A549 (cell line): ENCODE results near the gene A4GALT. TPM values are rescaled to one million over a fixed set of nuclear protein-coding genes. Genes with fewer than 3 reads are reported as not detected.

Source experiments
- ATAC-seq, 2 experiments: fragments of 200-7000 bp in 1 of 2; fragments of >200 bp in 1 of 2; cut with Nextera tagmentation in 1 of 2; cut with Tn5 transposase in 1 of 2; 3 replicates each; pipeline versions ENCODE4 v1.8.0 to v1.9.1; 2018 to 2020; ENCODE audit warnings: mild to moderate bottlenecking in 1 of 2, moderate library complexity in 1 of 2
- CTCF ChIA-PET: fragments of 300-600 bp; sonication (Branson Sonifier 250); formaldehyde crosslinking; extraction: SDS; loops from one replicate; lab custom pipeline; 2021; ENCODE audit warnings: antibody characterized with exemption, inconsistent platforms; lab: Yijun Ruan, JAX
- POLR2A ChIA-PET: fragments of 350-600 bp; formaldehyde crosslinking; extraction: SDS; loops from one replicate; lab custom pipeline; 2021; ENCODE audit warnings: antibody characterized with exemption, inconsistent platforms; lab: Yijun Ruan, JAX
- DNase-seq, 2 experiments: peaks; one replicate each; pipeline versions ENCODE4 v3.0.0 to v3.0.0-alpha.2; 2011 to 2016; ENCODE audit warnings: low read depth in 1 of 2, low spot score in 1 of 2
- FAIRE-seq: peaks from 2 replicates; lab custom pipeline; 2011; peaks lifted over from hg19 to GRCh38; lab: Jason Lieb, UNC
- H3K27ac ChIP-seq, 2 experiments: fragments of >200 bp; sonication (Bioruptor Twin); formaldehyde crosslinking; 3 replicates each; pipeline ENCODE4 v1.5.1; 2016 to 2017
- H3K4me1 ChIP-seq: fragments of >200 bp; sonication (Bioruptor Twin); formaldehyde crosslinking; 3 replicates; pipeline ENCODE4 v1.6.1; 2016
- H3K4me2 ChIP-seq: fragments of >200 bp; sonication (Bioruptor Twin); formaldehyde crosslinking; 3 replicates; pipeline ENCODE4 v1.6.1; 2016
- H3K4me3 ChIP-seq: fragments of >200 bp; sonication (Bioruptor Twin); formaldehyde crosslinking; 3 replicates; pipeline ENCODE4 v1.5.1; 2016
- H3K9me3 ChIP-seq: fragments of >200 bp; sonication (Bioruptor Twin); formaldehyde crosslinking; 3 replicates; pipeline ENCODE4 v1.6.1; 2016
- CBX2 ChIP-seq: fragments of 200-600 bp; sonication (generic); IDR thresholded peaks from 2 replicates; pipeline ENCODE4 v1.6.1; 2016; ENCODE audit warnings: low read depth, mild to moderate bottlenecking, borderline replicate concordance
- CBX8 ChIP-seq: fragments of 200-600 bp; sonication (generic); IDR thresholded peaks from 2 replicates; pipeline ENCODE4 v1.6.1; 2016
- CHD4 ChIP-seq: fragments of 200-600 bp; sonication (generic); IDR thresholded peaks from 2 replicates; pipeline ENCODE4 v1.6.1; 2016; ENCODE audit warnings: antibody characterized with exemption, mild to moderate bottlenecking, borderline replicate concordance
- EHMT2 ChIP-seq: fragments of 200-600 bp; sonication (generic); IDR thresholded peaks from 2 replicates; pipeline ENCODE4 v1.6.1; 2016; ENCODE audit warnings: antibody characterized with exemption, low read depth, mild to moderate bottlenecking, moderate library complexity
- ESRRA ChIP-seq: fragments of 150-350 bp; IDR thresholded peaks from 2 replicates; pipeline ENCODE4 v1.6.1; 2014; ENCODE audit warnings: mild to moderate bottlenecking, low read length, borderline replicate concordance
- FOSB ChIP-seq: fragments of 250-450 bp; sonication (Bioruptor Pico); IDR thresholded peaks from 2 replicates; pipeline ENCODE4 v1.5.0; 2020; ENCODE audit warnings: mild to moderate bottlenecking, moderate library complexity
- HOXA7 ChIP-seq: fragments of 250-450 bp; sonication (Bioruptor Pico); IDR thresholded peaks from 2 replicates; pipeline ENCODE4 v1.5.0; 2020; ENCODE audit warnings: mild to moderate bottlenecking, moderate library complexity
- HOXB13 ChIP-seq: fragments of 250-450 bp; sonication (Bioruptor Pico); IDR thresholded peaks from 2 replicates; pipeline ENCODE4 v1.5.0; 2020; ENCODE audit warnings: low read depth, mild to moderate bottlenecking, moderate library complexity
- HOXB5 ChIP-seq: fragments of 250-450 bp; sonication (Bioruptor Pico); IDR thresholded peaks from 2 replicates; pipeline ENCODE4 v1.5.0; 2020; ENCODE audit warnings: mild to moderate bottlenecking, moderate library complexity
- MAZ ChIP-seq: fragments of 150-350 bp; IDR thresholded peaks from 2 replicates; pipeline ENCODE4 v1.6.1; 2014; ENCODE audit warnings: antibody characterized with exemption, low read depth, low read length, borderline replicate concordance
- NPAS2 ChIP-seq: fragments of 250-450 bp; sonication (Bioruptor Pico); IDR thresholded peaks from 2 replicates; pipeline ENCODE4 v1.8.0; 2022; ENCODE audit warnings: mild to moderate bottlenecking, moderate library complexity, borderline replicate concordance
- NR3C1 ChIP-seq: fragments of >200 bp; sonication (Bioruptor Twin); formaldehyde crosslinking; IDR thresholded peaks from 3 replicates; pipeline ENCODE4 v1.6.1; 2017
- POLR2A ChIP-seq: IDR thresholded peaks from 2 replicates; pipeline ENCODE4 v1.6.1; 2012; ENCODE audit warnings: mild to moderate bottlenecking, low read length
- POLR2AphosphoS2 ChIP-seq: conservative IDR thresholded peaks from 2 replicates; pipeline ENCODE4 v1.6.1; 2012; ENCODE audit warnings: low read length, improper control_type of control experiment, inconsistent platforms
- RARB ChIP-seq: fragments of 250-450 bp; sonication (Bioruptor Pico); IDR thresholded peaks from 2 replicates; pipeline ENCODE4 v1.8.0; 2021; ENCODE audit warnings: mild to moderate bottlenecking, moderate library complexity
- RFX5 ChIP-seq: fragments of 450-650 bp; IDR thresholded peaks from 2 replicates; pipeline ENCODE4 v1.7.1; 2014; ENCODE audit warnings: antibody characterized with exemption, mild to moderate bottlenecking, moderate library complexity
- RNF2 ChIP-seq: fragments of 200-600 bp; sonication (generic); IDR thresholded peaks from 2 replicates; pipeline ENCODE4 v1.6.1; 2016; ENCODE audit warnings: low read depth, mild to moderate bottlenecking, antibody characterized with exemption, moderate library complexity, borderline replicate concordance
- SMC3 ChIP-seq: fragments of >200 bp; sonication (Bioruptor Twin); formaldehyde crosslinking; IDR thresholded peaks from 3 replicates; pipeline ENCODE4 v1.6.1; 2018; ENCODE audit warnings: inconsistent platforms
- SREBF2 ChIP-seq: fragments of 450-650 bp; IDR thresholded peaks from 2 replicates; pipeline ENCODE4 v1.6.1; 2014; ENCODE audit warnings: mild to moderate bottlenecking, moderate library complexity
- TFCP2L1 ChIP-seq: fragments of 250-450 bp; sonication (Bioruptor Pico); IDR thresholded peaks from 2 replicates; pipeline ENCODE4 v1.5.0; 2021; ENCODE audit warnings: mild to moderate bottlenecking
- ZC3H11A ChIP-seq: fragments of 450-650 bp; IDR thresholded peaks from 2 replicates; pipeline ENCODE4 v1.6.1; 2014; ENCODE audit warnings: antibody characterized with exemption, mild to moderate bottlenecking
- ZFP36 ChIP-seq: fragments of 450-650 bp; IDR thresholded peaks from 2 replicates; pipeline ENCODE4 v1.6.1; 2014; ENCODE audit warnings: borderline replicate concordance; ENCODE audit not compliant: partially characterized antibody
- WGBS: methylation state at CpG from one replicate; pipeline ENCODE4 v1.1.6; 2017; ENCODE audit errors: missing lambda C conversion rate; 5-methylcytosine and 5-hydroxymethylcytosine counted together
- polyA plus RNA-seq, 4 experiments: library from polyadenylated mRNA; depleted of rRNA in 3 of 4; stranded (reverse); fragments of >200 nt; fragmentation: RNase III in 1 of 4; extraction: RNeasy Plus Mini Kit Qiagen cat#74134 plus additional on column Dnase treatment in 1 of 4; gene quantifications; 2 replicates in 3 of 4; 3 replicates in 1 of 4; pipeline ENCODE4 v1.2.3, GENCODE V29; 2011 to 2017
- TF ChIP-seq, protein P1 (sequence below): fragments of >200 bp; sonication (Bioruptor Twin); formaldehyde crosslinking; IDR thresholded peaks from 3 replicates; pipeline ENCODE4 v1.6.1; 2016
- TF ChIP-seq, protein P2 (sequence below): IDR thresholded peaks from 2 replicates; pipeline ENCODE4 v1.6.1; 2012
- TF ChIP-seq, protein P3 (sequence below): IDR thresholded peaks from 2 replicates; pipeline ENCODE4 v1.6.1; 2012; ENCODE audit warnings: low read depth, borderline replicate concordance
- TF ChIP-seq, protein P4 (sequence below): fragments of 250-450 bp; sonication (Bioruptor Pico); IDR thresholded peaks from 2 replicates; pipeline ENCODE4 v1.5.0; 2021; ENCODE audit warnings: mild to moderate bottlenecking, moderate library complexity, borderline replicate concordance
- TF ChIP-seq, protein P5 (sequence below): fragments of 450-650 bp; IDR thresholded peaks from 2 replicates; pipeline ENCODE4 v1.6.1; 2014; ENCODE audit warnings: antibody characterized with exemption

Gene A4GALT
- polyA plus RNA-seq, 2 of the 4 experiments (the other 2 are of a cell fraction): 5.1 to 7.8 TPM

DNA sequence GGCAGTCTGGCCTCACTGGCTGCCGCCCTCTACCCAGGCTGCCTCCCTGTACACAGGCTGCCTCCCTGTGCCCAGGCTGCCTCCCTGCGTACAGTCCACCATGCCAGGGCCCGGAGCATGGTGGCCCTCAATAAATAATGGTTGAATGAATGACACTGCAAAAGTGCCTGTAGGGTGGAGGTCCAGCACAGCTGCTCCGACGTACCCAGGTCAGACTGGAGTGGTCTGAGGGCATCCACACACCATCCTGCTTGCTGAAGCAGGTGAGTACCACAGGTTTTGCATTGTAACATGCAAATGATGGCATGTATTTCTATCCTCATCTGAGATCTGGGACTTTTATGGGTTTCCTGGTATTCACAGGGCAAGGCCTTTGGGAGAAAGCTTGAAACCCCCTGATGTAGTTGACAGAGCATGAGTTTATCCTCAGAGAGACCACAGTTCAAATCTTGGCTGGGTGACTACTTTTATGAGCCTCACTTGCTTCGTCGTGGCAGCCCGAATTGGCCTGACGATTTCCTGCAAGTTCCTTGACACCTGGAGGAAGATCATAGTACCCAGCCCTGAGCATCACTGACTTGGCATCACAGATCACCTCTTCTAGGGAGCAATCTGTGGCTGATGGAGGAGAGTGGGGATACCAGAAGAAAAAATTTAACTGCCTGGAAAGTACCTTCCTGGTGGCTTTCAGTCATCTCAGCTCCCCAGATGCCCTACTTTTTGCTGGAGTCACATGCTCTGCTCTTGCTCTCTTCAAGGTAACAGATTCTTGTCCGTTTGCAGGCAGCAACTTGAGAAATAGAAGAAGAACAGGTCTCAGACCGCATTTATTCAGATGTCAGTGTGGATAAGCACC, 55.5 kb downstream of the A4GALT start:
- H3K4me2 ChIP-seq: no peak overlapping the region
- ATAC-seq (no peak), FAIRE-seq (no peak), DNase-seq (no peak)
- WGBS: 84% methylated on average over 10 of the region's 11 CpGs
- H3K4me3 ChIP-seq: no peak overlapping the region
- no peaks in the 10 kb centered on the region for H3K4me1 ChIP-seq
- CTCF ChIA-PET: interaction anchor here (0.9 kb wide), 1 partner anchor 117 kb away, joined by 4 read pairs; no protein-coding TSS in a partner anchor
- peak overlapping the region in 1 of 2 experiments; percentile 37; a peak in 1 of 6 replicates for H3K27ac ChIP-seq
- POLR2A ChIA-PET: no interaction called here
- TF ChIP-seq EHMT2 (no peak), RFX5 (no peak), RNF2 (no peak), ZFP36 (no peak), FOSB (CRISPR knock-in tag) (no peak), POLR2A (no peak), POLR2AphosphoS2 (no peak), ESRRA (no peak), TFCP2L1 (CRISPR knock-in tag) (no peak), HOXB13 (CRISPR knock-in tag) (no peak), MAZ (no peak), NPAS2 (CRISPR knock-in tag) (no peak), CHD4 (no peak), SREBF2 (no peak), SMC3 (no peak), ZC3H11A (no peak)
- TF ChIP-seq, protein P1, sequence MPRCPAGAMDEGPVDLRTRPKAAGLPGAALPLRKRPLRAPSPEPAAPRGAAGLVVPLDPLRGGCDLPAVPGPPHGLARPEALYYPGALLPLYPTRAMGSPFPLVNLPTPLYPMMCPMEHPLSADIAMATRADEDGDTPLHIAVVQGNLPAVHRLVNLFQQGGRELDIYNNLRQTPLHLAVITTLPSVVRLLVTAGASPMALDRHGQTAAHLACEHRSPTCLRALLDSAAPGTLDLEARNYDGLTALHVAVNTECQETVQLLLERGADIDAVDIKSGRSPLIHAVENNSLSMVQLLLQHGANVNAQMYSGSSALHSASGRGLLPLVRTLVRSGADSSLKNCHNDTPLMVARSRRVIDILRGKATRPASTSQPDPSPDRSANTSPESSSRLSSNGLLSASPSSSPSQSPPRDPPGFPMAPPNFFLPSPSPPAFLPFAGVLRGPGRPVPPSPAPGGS: no peak
- TF ChIP-seq, protein P2, sequence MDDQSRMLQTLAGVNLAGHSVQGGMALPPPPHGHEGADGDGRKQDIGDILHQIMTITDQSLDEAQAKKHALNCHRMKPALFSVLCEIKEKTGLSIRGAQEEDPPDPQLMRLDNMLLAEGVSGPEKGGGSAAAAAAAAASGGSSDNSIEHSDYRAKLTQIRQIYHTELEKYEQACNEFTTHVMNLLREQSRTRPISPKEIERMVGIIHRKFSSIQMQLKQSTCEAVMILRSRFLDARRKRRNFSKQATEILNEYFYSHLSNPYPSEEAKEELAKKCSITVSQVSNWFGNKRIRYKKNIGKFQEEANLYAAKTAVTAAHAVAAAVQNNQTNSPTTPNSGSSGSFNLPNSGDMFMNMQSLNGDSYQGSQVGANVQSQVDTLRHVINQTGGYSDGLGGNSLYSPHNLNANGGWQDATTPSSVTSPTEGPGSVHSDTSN: no peak
- TF ChIP-seq, protein P3, sequence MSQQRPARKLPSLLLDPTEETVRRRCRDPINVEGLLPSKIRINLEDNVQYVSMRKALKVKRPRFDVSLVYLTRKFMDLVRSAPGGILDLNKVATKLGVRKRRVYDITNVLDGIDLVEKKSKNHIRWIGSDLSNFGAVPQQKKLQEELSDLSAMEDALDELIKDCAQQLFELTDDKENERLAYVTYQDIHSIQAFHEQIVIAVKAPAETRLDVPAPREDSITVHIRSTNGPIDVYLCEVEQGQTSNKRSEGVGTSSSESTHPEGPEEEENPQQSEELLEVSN: no peak
- H3K9me3 ChIP-seq: no peaks in the 10 kb centered on the region

DNA sequence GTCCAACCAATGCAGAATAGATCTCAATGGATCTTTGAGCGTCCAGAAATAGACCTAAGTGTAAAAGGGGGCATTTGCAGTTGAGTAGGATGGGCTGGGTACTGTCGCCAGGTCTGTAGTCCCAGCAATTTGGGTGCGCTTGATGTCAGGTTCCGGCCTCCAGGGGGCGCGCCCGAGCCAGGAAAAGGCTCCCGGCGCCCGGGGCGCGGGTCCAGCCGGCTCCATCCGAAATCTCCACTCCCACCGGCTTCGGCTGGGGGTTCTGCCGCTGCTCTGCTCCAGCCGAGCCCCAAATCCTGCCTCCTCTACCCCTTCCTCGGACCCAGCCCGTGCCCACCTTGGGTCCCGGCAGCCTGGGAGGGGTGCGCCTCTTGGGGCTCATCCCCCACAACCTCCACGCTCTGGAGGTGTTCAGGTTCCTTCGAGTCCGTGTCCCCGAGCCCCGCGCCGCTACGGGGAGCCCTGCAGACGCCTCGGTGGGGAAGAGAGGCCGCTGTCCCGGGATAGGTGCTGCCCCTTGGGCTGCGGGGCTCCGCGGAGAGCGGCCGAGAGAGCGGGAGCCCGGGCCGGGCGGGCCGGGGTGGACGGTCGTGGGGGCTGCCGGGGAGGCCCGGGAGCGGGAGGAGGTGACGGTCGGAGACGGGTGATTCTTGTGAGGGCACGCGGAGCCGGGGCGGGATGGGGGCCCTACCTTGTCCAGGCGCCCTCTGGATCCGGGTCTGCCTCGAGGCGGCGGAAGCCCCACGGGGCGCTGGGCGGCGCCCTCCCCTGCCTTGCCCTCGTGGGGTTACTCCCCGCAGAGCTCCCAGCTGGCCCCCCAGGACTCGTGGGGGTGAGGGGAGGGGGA, 58.5 kb downstream of the A4GALT start:
- Histone ChIP-seq H3K4me2 (peak overlapping the region; percentile 99), H3K4me3 (peak overlapping the region; percentile 71), H3K27ac (peak overlapping the region; percentile 89 to 90), H3K9me3 (no peaks in the 10 kb centered on the region), H3K4me1 (no peaks in the 10 kb centered on the region)
- WGBS: 1% methylated on average over 8 of the region's 68 CpGs
- ChIA-PET POLR2A (interaction anchor here (0.6 kb wide), 1 partner anchor 92 kb away, joined by 3 read pairs; no protein-coding TSS in a partner anchor), CTCF (interaction anchor here (0.9 to 2.5 kb wide), 5 partner anchors 17 to 205 kb away, joined by 3 to 15 read pairs (median 4); no protein-coding TSS in a partner anchor)
- FAIRE-seq (no peak), DNase-seq (peak; percentile 68 to 78), ATAC-seq (peak; percentile 95)
- TF ChIP-seq SREBF2 (no peak), HOXA7 (no peak), TFCP2L1 (CRISPR knock-in tag) (no peak), CBX8 (no peak), HOXB5 (CRISPR knock-in tag) (no peak), CHD4 (no peak), CBX2 (no peak), NPAS2 (CRISPR knock-in tag) (no peak), NR3C1 (no peak), RARB (CRISPR knock-in tag) (no peak), RFX5 (no peak), RNF2 (no peak), ESRRA (no peak)
- TF ChIP-seq, protein P4, sequence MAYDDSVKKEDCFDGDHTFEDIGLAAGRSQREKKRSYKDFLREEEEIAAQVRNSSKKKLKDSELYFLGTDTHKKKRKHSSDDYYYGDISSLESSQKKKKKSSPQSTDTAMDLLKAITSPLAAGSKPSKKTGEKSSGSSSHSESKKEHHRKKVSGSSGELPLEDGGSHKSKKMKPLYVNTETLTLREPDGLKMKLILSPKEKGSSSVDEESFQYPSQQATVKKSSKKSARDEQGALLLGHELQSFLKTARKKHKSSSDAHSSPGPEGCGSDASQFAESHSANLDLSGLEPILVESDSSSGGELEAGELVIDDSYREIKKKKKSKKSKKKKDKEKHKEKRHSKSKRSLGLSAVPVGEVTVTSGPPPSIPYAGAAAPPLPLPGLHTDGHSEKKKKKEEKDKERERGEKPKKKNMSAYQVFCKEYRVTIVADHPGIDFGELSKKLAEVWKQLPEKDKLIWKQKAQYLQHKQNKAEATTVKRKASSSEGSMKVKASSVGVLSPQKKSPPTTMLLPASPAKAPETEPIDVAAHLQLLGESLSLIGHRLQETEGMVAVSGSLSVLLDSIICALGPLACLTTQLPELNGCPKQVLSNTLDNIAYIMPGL (CRISPR knock-in tag): no peak
- TF ChIP-seq, protein P2: no peak
- TF ChIP-seq, protein P5, sequence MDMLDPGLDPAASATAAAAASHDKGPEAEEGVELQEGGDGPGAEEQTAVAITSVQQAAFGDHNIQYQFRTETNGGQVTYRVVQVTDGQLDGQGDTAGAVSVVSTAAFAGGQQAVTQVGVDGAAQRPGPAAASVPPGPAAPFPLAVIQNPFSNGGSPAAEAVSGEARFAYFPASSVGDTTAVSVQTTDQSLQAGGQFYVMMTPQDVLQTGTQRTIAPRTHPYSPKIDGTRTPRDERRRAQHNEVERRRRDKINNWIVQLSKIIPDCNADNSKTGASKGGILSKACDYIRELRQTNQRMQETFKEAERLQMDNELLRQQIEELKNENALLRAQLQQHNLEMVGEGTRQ: no peak
